H1 (cell line): ENCODE measurements around the gene OBP2B. TPM values are rescaled to one million over a fixed set of nuclear protein-coding genes. Genes with fewer than 3 reads are reported as not detected.

ENCODE experiments used
- CTCF ChIA-PET: fragments of 300-600 bp; sonication (Branson Sonifier 250); formaldehyde crosslinking; loops from one replicate; lab custom pipeline; 2021; ENCODE audit not compliant: partially characterized antibody; lab: Charles Lee
- POLR2A ChIA-PET: fragments of 300-600 bp; sonication (Branson Sonifier 250); formaldehyde crosslinking; loops from one replicate; lab custom pipeline; 2021; ENCODE audit warnings: inconsistent platforms; ENCODE audit not compliant: partially characterized antibody; lab: Charles Lee
- DNase-seq, 2 experiments: peaks; one replicate each; pipeline versions ENCODE4 v3.0.0 to v3.0.0-alpha.2; 2010 to 2022; ENCODE audit warnings: low spot score in 2 of 2, low read depth in 1 of 2, mixed read lengths in 1 of 2
- FAIRE-seq: peaks from 2 replicates; lab custom pipeline; 2011; peaks lifted over from hg19 to GRCh38; lab: Jason Lieb, UNC
- H2AFZ ChIP-seq: 2 replicates; pipeline ENCODE4 v1.8.1; 2012; ENCODE audit warnings: low read length, inconsistent platforms
- H2AK5ac ChIP-seq: 2 replicates; pipeline ENCODE4 v1.6.1; 2013; ENCODE audit warnings: low read depth, low read length
- H2BK120ac ChIP-seq: replicated peaks from 2 replicates; pipeline ENCODE3; 2013; ENCODE audit warnings: low read depth, low read length, inconsistent platforms
- H2BK12ac ChIP-seq: 2 replicates; pipeline ENCODE4 v1.6.1; 2013; ENCODE audit warnings: low read depth, low read length
- H2BK15ac ChIP-seq: 2 replicates; pipeline ENCODE4 v1.6.1; 2013; ENCODE audit warnings: low read length
- H2BK20ac ChIP-seq: 2 replicates; pipeline ENCODE4 v1.6.1; 2013; ENCODE audit warnings: low read length
- H2BK5ac ChIP-seq: 2 replicates; pipeline ENCODE4 v1.6.1; 2013; ENCODE audit warnings: low read depth, low read length
- H3K14ac ChIP-seq: 2 replicates; pipeline ENCODE4 v1.6.1; 2013; ENCODE audit warnings: inconsistent platforms; ENCODE audit not compliant: insufficient read length
- H3K18ac ChIP-seq: 2 replicates; pipeline ENCODE4 v1.6.1; 2013; ENCODE audit warnings: low read length; ENCODE audit errors: extremely low read depth
- H3K23ac ChIP-seq: 2 replicates; pipeline ENCODE4 v1.6.1; 2013; ENCODE audit warnings: inconsistent platforms; ENCODE audit not compliant: insufficient read length
- H3K23me2 ChIP-seq: 2 replicates; pipeline ENCODE4 v1.6.1; 2013; ENCODE audit warnings: low read depth, low read length
- H3K27ac ChIP-seq: 2 replicates; pipeline ENCODE4 v1.6.1; 2011; ENCODE audit warnings: low read depth, low read length, inconsistent platforms
- H3K27me3 ChIP-seq, 4 experiments: replicated peaks in 1 of 4; 1 replicate in 1 of 4; 2 replicates in 3 of 4; pipeline versions ENCODE4 v1.6.1 to v1.8.1; 2011 to 2013; ENCODE audit warnings: low read length in 3 of 4, mild to moderate bottlenecking in 3 of 4, inconsistent platforms in 2 of 4, mixed read lengths in 2 of 4, moderate library complexity in 1 of 4; ENCODE audit not compliant: control insufficient read depth in 3 of 4, insufficient read depth in 3 of 4; ENCODE audit errors: extremely low read depth in 1 of 4
- H3K36me3 ChIP-seq, 4 experiments: 2 replicates each; pipeline versions ENCODE4 v1.6.1 to v1.8.1; 2011 to 2013; ENCODE audit warnings: mild to moderate bottlenecking in 4 of 4, low read length in 3 of 4, moderate library complexity in 2 of 4, control low read depth in 1 of 4, inconsistent platforms in 1 of 4; ENCODE audit not compliant: insufficient read depth in 4 of 4, control insufficient read depth in 2 of 4
- H3K4ac ChIP-seq: replicated peaks from 2 replicates; pipeline ENCODE3; 2013; ENCODE audit warnings: low read length, low read depth, mixed read lengths, inconsistent platforms; ENCODE audit not compliant: insufficient read length
- H3K4me1 ChIP-seq, 4 experiments: replicated peaks in 1 of 4; 1 replicate in 1 of 4; 2 replicates in 3 of 4; pipeline versions ENCODE4 v1.6.1 to v1.8.1; 2011 to 2013; ENCODE audit warnings: low read length in 3 of 4, inconsistent platforms in 2 of 4, mixed read lengths in 1 of 4; ENCODE audit not compliant: insufficient read depth in 4 of 4, control insufficient read depth in 3 of 4
- H3K4me2 ChIP-seq, 2 experiments: 2 replicates each; pipeline versions ENCODE4 v1.6.1 to v1.8.1; 2011 to 2013; ENCODE audit warnings: low read depth in 2 of 2, low read length in 2 of 2, control low read depth in 1 of 2, inconsistent platforms in 1 of 2, mild to moderate bottlenecking in 1 of 2; ENCODE audit not compliant: insufficient read depth in 1 of 2
- H3K4me3 ChIP-seq, 4 experiments: fragments of 200-600, 300-600 bp in 1 of 4; sonication (generic), shearing (Covaris generic), sonication (Bioruptor Twin) in 1 of 4; 2 replicates each; pipeline versions ENCODE4 v1.5.1 to v1.8.1; 2011 to 2016; ENCODE audit warnings: low read length in 4 of 4, low read depth in 3 of 4, control low read depth in 2 of 4, inconsistent platforms in 2 of 4, mild to moderate bottlenecking in 2 of 4, mixed read lengths in 1 of 4, moderate library complexity in 1 of 4; ENCODE audit not compliant: insufficient read depth in 2 of 4; ENCODE audit errors: extremely low read depth in 1 of 4
- H3K56ac ChIP-seq: replicated peaks from 2 replicates; pipeline ENCODE3; 2013; ENCODE audit warnings: low read depth, mild to moderate bottlenecking, mixed read lengths, low read length, inconsistent platforms; ENCODE audit not compliant: insufficient read length
- H3K79me1 ChIP-seq: 2 replicates; pipeline ENCODE4 v1.6.1; 2013; ENCODE audit warnings: low read depth, low read length, control low read depth
- H3K79me2 ChIP-seq, 2 experiments: 2 replicates each; pipeline versions ENCODE4 v1.6.1 to v1.8.1; 2012 to 2013; ENCODE audit warnings: low read length in 2 of 2, mild to moderate bottlenecking in 2 of 2, inconsistent platforms in 1 of 2; ENCODE audit not compliant: insufficient read depth in 2 of 2, control insufficient read depth in 1 of 2
- H3K9ac ChIP-seq, 4 experiments: replicated peaks in 1 of 4; 1 replicate in 1 of 4; 2 replicates in 3 of 4; pipeline versions ENCODE4 v1.6.1 to v1.8.1; 2011 to 2013; ENCODE audit warnings: low read depth in 3 of 4, low read length in 3 of 4, control low read depth in 2 of 4, mild to moderate bottlenecking in 2 of 4, moderate library complexity in 2 of 4, inconsistent platforms in 1 of 4; ENCODE audit errors: extremely low read depth in 1 of 4
- H3K9me3 ChIP-seq, 2 experiments: 2 replicates each; pipeline versions ENCODE4 v1.6.1 to v1.8.1; 2012 to 2013; ENCODE audit warnings: mild to moderate bottlenecking in 2 of 2, moderate library complexity in 2 of 2, control low read depth in 1 of 2, inconsistent platforms in 1 of 2, low read depth in 1 of 2, low read length in 1 of 2, mixed read lengths in 1 of 2; ENCODE audit not compliant: insufficient read depth in 2 of 2
- H4K20me1 ChIP-seq, 2 experiments: replicated peaks in 1 of 2; 2 replicates each; pipeline versions ENCODE3 to v1.8.1; 2011 to 2013; ENCODE audit warnings: inconsistent platforms in 2 of 2, low read length in 2 of 2, mild to moderate bottlenecking in 1 of 2; ENCODE audit not compliant: insufficient read depth in 2 of 2, control insufficient read depth in 1 of 2
- H4K5ac ChIP-seq: 2 replicates; pipeline ENCODE4 v1.6.1; 2013; ENCODE audit warnings: low read length, low read depth, mixed read lengths, inconsistent platforms; ENCODE audit not compliant: insufficient read length
- H4K8ac ChIP-seq: 2 replicates; pipeline ENCODE4 v1.8.0; 2013; ENCODE audit warnings: mild to moderate bottlenecking, moderate library complexity, low read length, inconsistent platforms; ENCODE audit not compliant: insufficient read depth; ENCODE audit errors: extremely low read depth
- H4K91ac ChIP-seq: replicated peaks from 2 replicates; pipeline ENCODE3; 2013; ENCODE audit warnings: low read length, mixed read lengths, inconsistent platforms; ENCODE audit not compliant: insufficient read length
- CHD2 ChIP-seq: IDR thresholded peaks from 2 replicates; pipeline ENCODE4 v1.6.1; 2012; ENCODE audit warnings: low read length, improper control_type of control experiment
- GABPA ChIP-seq: IDR thresholded peaks from 2 replicates; pipeline ENCODE4 v1.6.1; 2011; ENCODE audit warnings: mild to moderate bottlenecking, low read length, moderate library complexity, borderline replicate concordance; ENCODE audit not compliant: insufficient read depth
- JUND ChIP-seq: IDR thresholded peaks from 2 replicates; pipeline ENCODE4 v1.6.1; 2011; ENCODE audit warnings: mild to moderate bottlenecking, improper control_type of control experiment, low read length
- KDM5A ChIP-seq: fragments of 200-600 bp; IDR thresholded peaks from 2 replicates; pipeline ENCODE4 v1.7.1; 2012; ENCODE audit warnings: mild to moderate bottlenecking, low read length, inconsistent platforms, mixed read lengths
- RBBP5 ChIP-seq: IDR thresholded peaks from 2 replicates; pipeline ENCODE4 v1.7.1; 2012; ENCODE audit warnings: low read depth, mild to moderate bottlenecking, inconsistent platforms, low read length, moderate library complexity, borderline replicate concordance
- whole genome bisulfite sequencing, 2 experiments: shearing (Covaris generic) in 1 of 2; methylation state at CpG; one replicate each; pipeline versions ENCODE4 v1.1.6 to v1.1.7; 2013 to 2015; ENCODE audit warnings: low lambda C conversion rate in 2 of 2, mixed read lengths in 2 of 2, inconsistent platforms in 1 of 2, low coverage in 1 of 2, missing lambda C conversion rate in 1 of 2; ENCODE audit not compliant: insufficient replicate concordance in 2 of 2, insufficient coverage in 1 of 2, insufficient read length in 1 of 2; ENCODE audit errors: extremely low coverage in 1 of 2, missing lambda C conversion rate in 1 of 2; 5-methylcytosine and 5-hydroxymethylcytosine counted together
- polyA plus RNA-seq, 7 experiments: library from polyadenylated mRNA; depleted of rRNA in 3 of 7; stranded (reverse) in 5 of 7; unstranded in 2 of 7; fragments of >200 nt in 5 of 7; fragments of 200-250 nt in 2 of 7; gene quantifications; 1 replicate in 5 of 7; 2 replicates in 1 of 7; 4 replicates in 1 of 7; pipeline versions ENCODE4 v1.2.1 to v1.2.3, GENCODE V29; 2011 to 2013; ENCODE audit warnings: missing spikeins in 2 of 7, mixed read lengths in 2 of 7
- total RNA-seq: library from RNA; stranded (reverse); fragmentation: NEBNext Ultra II Directional; extraction: Animal tissue kit (Norgen Biotek cat#: 25700); gene quantifications from 2 replicates; pipeline ENCODE4 v1.2.1, GENCODE V29; 2021
- TF ChIP-seq, protein P1 (sequence below): IDR thresholded peaks from 2 replicates; pipeline ENCODE4 v1.6.1; 2012; ENCODE audit warnings: inconsistent platforms
- TF ChIP-seq, protein P2 (sequence below): IDR thresholded peaks from 2 replicates; pipeline ENCODE4 v1.6.1; 2011; ENCODE audit warnings: low read depth, mild to moderate bottlenecking, low read length; ENCODE audit not compliant: insufficient read depth

Gene OBP2B
- total and polyA plus RNA-seq, 2 of the 8 experiments (the other 6 are each of a cell fraction or from before 2014, with no cell fraction given) = not detected

GRCh38 chr9:133166392-133166791 lies 42.7 kb downstream of the OBP2B start:
- no peak overlapping the region for H2AFZ ChIP-seq
- FAIRE-seq = no peak
- peaks cover 0 to 8% of the 10 kb centered on the region in 2 experiments for H4K20me1 ChIP-seq
- H4K5ac ChIP-seq = no peak overlapping the region
- no peak overlapping the region for H3K56ac ChIP-seq
- H3K9me3 ChIP-seq = no peaks in the 10 kb centered on the region
- no peaks in the 10 kb centered on the region for H3K36me3 ChIP-seq
- H2BK120ac ChIP-seq = no peak overlapping the region
- 90% methylated on average over 17 of the region's 17 CpGs; no CpG with 5 or more reads in 1 of the 2 experiments for WGBS, 2 experiments
- no peak overlapping the region for H3K14ac ChIP-seq
- peaks cover 2 to 25% (median 16%) of the 10 kb centered on the region in 4 experiments for H3K27me3 ChIP-seq
- H3K4ac ChIP-seq = no peak overlapping the region
- no peak overlapping the region for H3K23ac ChIP-seq
- H3K18ac ChIP-seq = no peak overlapping the region
- no peak for DNase-seq
- H2BK15ac ChIP-seq = no peak overlapping the region
- no peak overlapping the region for H4K91ac ChIP-seq
- no peak overlapping the region for H2BK12ac ChIP-seq
- H4K8ac ChIP-seq = no peak overlapping the region
- no peak overlapping the region for H3K4me2 ChIP-seq
- H3K9ac ChIP-seq = no peak overlapping the region
- H2BK20ac ChIP-seq = no peak overlapping the region
- CTCF ChIA-PET = interaction anchor here (1.8 kb wide), 1 partner anchor 10 kb away, joined by 7 read pairs; no protein-coding TSS in a partner anchor
- TF ChIP-seq, protein P1, sequence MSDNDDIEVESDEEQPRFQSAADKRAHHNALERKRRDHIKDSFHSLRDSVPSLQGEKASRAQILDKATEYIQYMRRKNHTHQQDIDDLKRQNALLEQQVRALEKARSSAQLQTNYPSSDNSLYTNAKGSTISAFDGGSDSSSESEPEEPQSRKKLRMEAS = no peak
- TF ChIP-seq KDM5A (no peak), JUND (no peak), RBBP5 (no peak), CHD2 (no peak), GABPA (no peak)
- TF ChIP-seq, protein P2, sequence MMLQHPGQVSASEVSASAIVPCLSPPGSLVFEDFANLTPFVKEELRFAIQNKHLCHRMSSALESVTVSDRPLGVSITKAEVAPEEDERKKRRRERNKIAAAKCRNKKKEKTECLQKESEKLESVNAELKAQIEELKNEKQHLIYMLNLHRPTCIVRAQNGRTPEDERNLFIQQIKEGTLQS = no peak
- TF ChIP-seq, all 59 proteins: peak for 0
- POLR2A ChIA-PET = interaction anchor here (1.5 kb wide), 1 partner anchor 136 kb away, joined by 4 read pairs; the partner anchor contains the start of gene GTF3C5
- H2AK5ac ChIP-seq = no peak overlapping the region
- H3K79me2 ChIP-seq = no peaks in the 10 kb centered on the region
- H3K23me2 ChIP-seq = peaks cover 7% of the 10 kb centered on the region; the same call in 1 of the 2 replicates
- peaks cover 0 to 3% (median 0%) of the 10 kb centered on the region in 4 experiments; a peak in 2 of 7 replicates for H3K4me1 ChIP-seq
- no peaks in the 10 kb centered on the region for H3K79me1 ChIP-seq
- H3K4me3 ChIP-seq = no peak overlapping the region
- H2BK5ac ChIP-seq = no peak overlapping the region
- no peak overlapping the region for H3K27ac ChIP-seq
